Bronchial epithelial cell (primary cell): ENCODE measurements around the gene TMEM59. TPM values are rescaled to one million over a fixed set of nuclear protein-coding genes. Genes with fewer than 3 reads are reported as not detected.

Source experiments
- DNase-seq: peaks from one replicate; pipeline ENCODE4 v3.0.0-alpha.2; 2010; ENCODE audit warnings: low read depth
- FAIRE-seq: peaks from 2 replicates; lab custom pipeline; 2011; peaks lifted over from hg19 to GRCh38; lab: Jason Lieb, UNC
- H3K27me3 ChIP-seq: 2 replicates; pipeline ENCODE4 v1.5.1; 2011; ENCODE audit warnings: low read length; ENCODE audit not compliant: control insufficient read depth, insufficient read depth
- H3K36me3 ChIP-seq: 2 replicates; pipeline ENCODE4 v1.5.1; 2011; ENCODE audit warnings: low read length; ENCODE audit not compliant: control insufficient read depth, insufficient read depth
- H3K4me3 ChIP-seq: 2 replicates; pipeline ENCODE4 v1.5.1; 2011; ENCODE audit warnings: mild to moderate bottlenecking, low read depth, low read length, control low read depth
- total RNA-seq: library from RNA; depleted of rRNA; stranded (reverse); fragments of >200 nt; gene quantifications from 2 replicates; pipeline ENCODE4 v1.2.1, GENCODE V29; 2014
- TF ChIP-seq, protein P1 (sequence below): IDR thresholded peaks from 2 replicates; pipeline ENCODE4 v1.5.1; 2011; ENCODE audit warnings: mild to moderate bottlenecking, moderate library complexity, low read length, control low read depth, inconsistent platforms; ENCODE audit not compliant: insufficient read depth, severe bottlenecking

Gene TMEM59
- total RNA-seq, 1 donor from 2014 or later = 191 TPM

DNA sequence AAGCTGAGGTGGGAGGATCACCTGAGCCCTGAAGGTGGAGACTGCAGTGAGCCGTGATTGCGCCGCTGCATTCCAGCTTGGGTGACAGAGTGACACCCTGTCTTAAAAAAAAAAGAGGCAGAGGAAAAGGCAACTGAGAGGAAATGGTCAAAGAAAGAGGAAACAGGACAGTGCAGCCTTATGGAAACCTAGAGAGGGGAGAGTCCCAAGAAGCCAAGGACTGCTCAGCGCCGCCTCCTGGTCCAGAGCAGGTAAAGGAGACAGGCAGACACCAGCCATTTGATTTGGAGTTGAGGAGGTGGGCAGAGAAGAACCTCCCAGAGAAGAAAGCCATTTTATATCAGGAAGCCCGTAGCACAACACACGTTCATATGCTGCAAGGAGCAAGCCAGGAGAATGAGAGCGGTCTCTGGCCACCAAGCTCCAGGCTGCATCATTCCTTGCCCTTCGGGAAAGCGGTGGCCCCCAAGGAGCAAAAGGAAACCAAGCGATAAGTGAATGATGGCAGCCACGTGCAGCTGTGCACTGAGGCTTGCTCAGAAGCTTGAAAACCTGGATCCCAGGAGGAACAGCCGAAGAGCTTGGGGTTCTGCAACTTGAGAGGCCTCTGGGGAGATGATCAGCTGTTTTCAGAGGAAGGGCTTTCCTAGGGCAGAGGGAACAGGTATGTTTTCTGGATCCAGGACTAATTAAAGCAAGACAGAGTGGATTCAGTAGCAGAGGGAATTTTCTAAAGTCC lies 73.1 kb downstream of the TMEM59 start:
- Histone ChIP-seq H3K4me3 (no peak overlapping the region), H3K36me3 (peaks cover 1% of the 10 kb centered on the region), H3K27me3 (no peaks in the 10 kb centered on the region)
- TF ChIP-seq, protein P1, sequence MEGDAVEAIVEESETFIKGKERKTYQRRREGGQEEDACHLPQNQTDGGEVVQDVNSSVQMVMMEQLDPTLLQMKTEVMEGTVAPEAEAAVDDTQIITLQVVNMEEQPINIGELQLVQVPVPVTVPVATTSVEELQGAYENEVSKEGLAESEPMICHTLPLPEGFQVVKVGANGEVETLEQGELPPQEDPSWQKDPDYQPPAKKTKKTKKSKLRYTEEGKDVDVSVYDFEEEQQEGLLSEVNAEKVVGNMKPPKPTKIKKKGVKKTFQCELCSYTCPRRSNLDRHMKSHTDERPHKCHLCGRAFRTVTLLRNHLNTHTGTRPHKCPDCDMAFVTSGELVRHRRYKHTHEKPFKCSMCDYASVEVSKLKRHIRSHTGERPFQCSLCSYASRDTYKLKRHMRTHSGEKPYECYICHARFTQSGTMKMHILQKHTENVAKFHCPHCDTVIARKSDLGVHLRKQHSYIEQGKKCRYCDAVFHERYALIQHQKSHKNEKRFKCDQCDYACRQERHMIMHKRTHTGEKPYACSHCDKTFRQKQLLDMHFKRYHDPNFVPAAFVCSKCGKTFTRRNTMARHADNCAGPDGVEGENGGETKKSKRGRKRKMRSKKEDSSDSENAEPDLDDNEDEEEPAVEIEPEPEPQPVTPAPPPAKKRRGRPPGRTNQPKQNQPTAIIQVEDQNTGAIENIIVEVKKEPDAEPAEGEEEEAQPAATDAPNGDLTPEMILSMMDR = no peak
- no peak for FAIRE-seq
- no peak for DNase-seq

Other genes with a start within 250 kb of the TMEM59 start
- 8.3 and 16.1 TPM in 2 replicates for gene NDC1, start 214.9 kb downstream of the TMEM59 start, total RNA-seq
- 18.7 and 28.4 TPM in 2 replicates for gene YIPF1, start 163.4 kb downstream of the TMEM59 start, total RNA-seq
- not detected in 2 replicates for gene DIO1, start 159.0 kb downstream of the TMEM59 start, total RNA-seq
- gene IFT25, start 107.5 kb downstream of the TMEM59 start, total RNA-seq = 9.7 and 12.9 TPM in 2 replicates
- 44.9 and 51.1 TPM in 2 replicates for gene LRRC42, start 106.9 kb downstream of the TMEM59 start, total RNA-seq
- gene LDLRAD1, start 35.0 kb downstream of the TMEM59 start, total RNA-seq = 0.26 and 0.90 TPM in 2 replicates
- gene TCEANC2, start 404 bp upstream of the TMEM59 start, total RNA-seq = 2.4 and 3.6 TPM in 2 replicates
- not detected in 2 replicates for gene CDCP2, start 99.8 kb upstream of the TMEM59 start, total RNA-seq
- 2.7 and 3.9 TPM in 2 replicates for gene CYB5RL, start 146.8 kb upstream of the TMEM59 start, total RNA-seq
- 42.6 and 52.7 TPM in 2 replicates for gene MRPL37, start 147.0 kb upstream of the TMEM59 start, total RNA-seq